Mucosa of stomach (tissue), 1 donor: ENCODE data around the gene TMEM54.
A peak's percentile ranks its signal among the peaks of the same experiment; 100 is the strongest.

ENCODE experiments used
- H3K27me3 ChIP-seq: one replicate; pipeline ENCODE4 v1.7.0; 2013; ENCODE audit warnings: mild to moderate bottlenecking, low read length; ENCODE audit not compliant: control insufficient read depth, insufficient read depth
- H3K36me3 ChIP-seq: one replicate; pipeline ENCODE4 v1.7.0; 2013; ENCODE audit warnings: low read length; ENCODE audit not compliant: control insufficient read depth, insufficient read depth
- H3K4me1 ChIP-seq: one replicate; pipeline ENCODE4 v1.7.0; 2013; ENCODE audit warnings: mild to moderate bottlenecking, low read length; ENCODE audit not compliant: control insufficient read depth, insufficient read depth
- H3K4me3 ChIP-seq: one replicate; pipeline ENCODE4 v1.7.0; 2013; ENCODE audit warnings: low read length
- H3K9ac ChIP-seq: one replicate; pipeline ENCODE4 v1.7.0; 2013; ENCODE audit warnings: mild to moderate bottlenecking, low read length, moderate library complexity
- H3K9me3 ChIP-seq: one replicate; pipeline ENCODE4 v1.7.0; 2013; ENCODE audit warnings: mild to moderate bottlenecking, low read length, moderate library complexity; ENCODE audit not compliant: control insufficient read depth
- donor health status: Pancreatic carcinoma.

The TMEM54 gene

GRCh38 chr1:32931760-32932159 is 30.6 kb upstream of the TMEM54 start:
- Histone ChIP-seq H3K4me1 (peaks cover 14% of the 10 kb centered on the region), H3K27me3 (no peaks in the 10 kb centered on the region), H3K9ac (no peak overlapping the region), H3K9me3 (no peaks in the 10 kb centered on the region), H3K36me3 (no peaks in the 10 kb centered on the region), H3K4me3 (no peak overlapping the region)

GRCh38 chr1:32929366-32929765 is 28.2 kb upstream of the TMEM54 start:
- H3K4me3 ChIP-seq: no peak overlapping the region
- H3K27me3 ChIP-seq: peaks cover 16% of the 10 kb centered on the region
- no peaks in the 10 kb centered on the region for H3K36me3 ChIP-seq
- H3K4me1 ChIP-seq: peaks cover 28% of the 10 kb centered on the region
- H3K9ac ChIP-seq: no peak overlapping the region
- no peaks in the 10 kb centered on the region for H3K9me3 ChIP-seq

- Histone ChIP-seq H3K9ac (no peak overlapping the region), H3K36me3 (no peaks in the 10 kb centered on the region), H3K4me1 (peaks cover 23% of the 10 kb centered on the region), H3K4me3 (no peak overlapping the region), H3K9me3 (no peaks in the 10 kb centered on the region), H3K27me3 (peaks cover 17% of the 10 kb centered on the region)
Measured at GRCh38 chr1:32928715-32929114, 27.5 kb upstream of the TMEM54 start.

GRCh38 chr1:32928285-32928684 is 27.1 kb upstream of the TMEM54 start:
- Histone ChIP-seq H3K27me3 (peaks cover 17% of the 10 kb centered on the region), H3K4me1 (peaks cover 18% of the 10 kb centered on the region), H3K4me3 (no peak overlapping the region), H3K9me3 (no peaks in the 10 kb centered on the region), H3K36me3 (no peaks in the 10 kb centered on the region), H3K9ac (no peak overlapping the region)

GRCh38 chr1:32927441-32927840 is 26.3 kb upstream of the TMEM54 start:
- Histone ChIP-seq H3K9ac (no peak overlapping the region), H3K9me3 (no peaks in the 10 kb centered on the region), H3K4me1 (peaks cover 17% of the 10 kb centered on the region), H3K36me3 (no peaks in the 10 kb centered on the region), H3K4me3 (no peak overlapping the region), H3K27me3 (peaks cover 17% of the 10 kb centered on the region)

GRCh38 chr1:32926562-32926961 is 25.4 kb upstream of the TMEM54 start:
- H3K9me3 ChIP-seq: no peaks in the 10 kb centered on the region
- no peaks in the 10 kb centered on the region for H3K36me3 ChIP-seq
- H3K4me3 ChIP-seq: no peak overlapping the region
- peaks cover 17% of the 10 kb centered on the region for H3K4me1 ChIP-seq
- H3K9ac ChIP-seq: no peak overlapping the region
- peaks cover 17% of the 10 kb centered on the region for H3K27me3 ChIP-seq

- Histone ChIP-seq H3K36me3 (no peaks in the 10 kb centered on the region), H3K27me3 (peaks cover 17% of the 10 kb centered on the region), H3K9me3 (no peaks in the 10 kb centered on the region), H3K4me1 (peaks cover 17% of the 10 kb centered on the region), H3K9ac (peak overlapping the region; percentile 16), H3K4me3 (no peak overlapping the region)
Measured at GRCh38 chr1:32925403-32926162, 24.4 kb upstream of the TMEM54 start.

GRCh38 chr1:32924881-32925344 is 23.7 kb upstream of the TMEM54 start:
- Histone ChIP-seq H3K4me3 (no peak overlapping the region), H3K36me3 (no peaks in the 10 kb centered on the region), H3K9ac (peak overlapping the region; percentile 16)

GRCh38 chr1:32920833-32921232 is 19.6 kb upstream of the TMEM54 start:
- peaks cover 16% of the 10 kb centered on the region for H3K4me1 ChIP-seq
- H3K4me3 ChIP-seq: no peak overlapping the region
- H3K9me3 ChIP-seq: no peaks in the 10 kb centered on the region
- H3K36me3 ChIP-seq: no peaks in the 10 kb centered on the region
- H3K27me3 ChIP-seq: peaks cover 18% of the 10 kb centered on the region
- H3K9ac ChIP-seq: no peak overlapping the region

More at GRCh38 chr1:32924881-32925344, 23.7 kb upstream of the TMEM54 start:
- Histone ChIP-seq H3K9me3 (no peaks in the 10 kb centered on the region), H3K4me1 (peaks cover 17% of the 10 kb centered on the region), H3K27me3 (peaks cover 17% of the 10 kb centered on the region)

GRCh38 chr1:32919811-32920733 is 18.9 kb upstream of the TMEM54 start:
- H3K27me3 ChIP-seq: peaks cover 11% of the 10 kb centered on the region
- no peak overlapping the region for H3K4me3 ChIP-seq
- no peaks in the 10 kb centered on the region for H3K36me3 ChIP-seq
- peaks cover 8% of the 10 kb centered on the region for H3K4me1 ChIP-seq
- no peaks in the 10 kb centered on the region for H3K9me3 ChIP-seq
- H3K9ac ChIP-seq: no peak overlapping the region

GRCh38 chr1:32918179-32918578 is 17.0 kb upstream of the TMEM54 start:
- Histone ChIP-seq H3K27me3 (peaks cover 3% of the 10 kb centered on the region), H3K9me3 (no peaks in the 10 kb centered on the region), H3K9ac (no peak overlapping the region), H3K36me3 (no peaks in the 10 kb centered on the region), H3K4me1 (no peaks in the 10 kb centered on the region), H3K4me3 (no peak overlapping the region)

- H3K36me3 ChIP-seq: no peaks in the 10 kb centered on the region
- H3K9ac ChIP-seq: no peak overlapping the region
- H3K9me3 ChIP-seq: no peaks in the 10 kb centered on the region
- peaks cover 4% of the 10 kb centered on the region for H3K4me1 ChIP-seq
- H3K4me3 ChIP-seq: no peak overlapping the region
- H3K27me3 ChIP-seq: peaks cover 3% of the 10 kb centered on the region
Measured at GRCh38 chr1:32917521-32917920, 16.3 kb upstream of the TMEM54 start.
